Measurements from ENCODE around the gene WDR45B. TPM values are rescaled to one million over a fixed set of nuclear protein-coding genes. Genes with fewer than 3 reads are reported as not detected.

Gene WDR45B
- 10 to 100 TPM; 68.0 to 75.7 TPM for total RNA-seq

- Mint-ChIP-seq H3K4me3 (peak within 1 kb of the TSS; percentile 81), H3K27me3 (no peaks in the 10 kb centered on the region), H3K4me1 (ENCODE audit: low read depth in 2 of 2) (peaks cover 23 to 27% of the 10 kb centered on the region in 2 donors), H3K9me3 (no peaks in the 10 kb centered on the region), H3K36me3 (no peaks in the 10 kb centered on the region), H3K27ac (peak within 1 kb of the TSS; percentile 74 to 82)
- ATAC-seq (peak; percentile 97 to 98), DNase-seq (ENCODE audit: low spot score) (peak; percentile 95)
These were observed at the start of gene WDR45B for GRCh38 chr17:82648165-82648668. Gene WDR45B, minus strand, starts transcription at chr17:82648444. Its CDS starts 104 bp downstream, at chr17:82648340.

GRCh38 chr17:82697808-82698064 is 49.5 kb upstream of the WDR45B start:
- H3K4me3 Mint-ChIP-seq, result no peak overlapping the region

GRCh38 chr17:82696916-82697807 is 48.9 kb upstream of the WDR45B start:
- Mint-ChIP-seq H3K27me3 (peaks cover 0 to 3% of the 10 kb centered on the region in 2 donors), H3K36me3 (peaks cover 9% of the 10 kb centered on the region), H3K4me3 (peak overlapping the region; percentile 17), H3K9me3 (peaks cover 5% of the 10 kb centered on the region), H3K4me1 (ENCODE audit: low read depth in 2 of 2) (peaks cover 8 to 9% of the 10 kb centered on the region in 2 donors), H3K27ac (no peak overlapping the region)
- no peak for ATAC-seq
- no peak for DNase-seq (ENCODE audit: low spot score)

More at GRCh38 chr17:82697808-82698064, 49.5 kb upstream of the WDR45B start:
- peaks cover 5% of the 10 kb centered on the region for H3K9me3 Mint-ChIP-seq
- no peak for DNase-seq (ENCODE audit: low spot score)
- no peak for ATAC-seq
- H3K27me3 Mint-ChIP-seq, result peaks cover 0 to 3% of the 10 kb centered on the region in 2 donors
- peaks cover 9% of the 10 kb centered on the region for H3K36me3 Mint-ChIP-seq
- H3K4me1 Mint-ChIP-seq (ENCODE audit: low read depth in 2 of 2), result peaks cover 8 to 9% of the 10 kb centered on the region in 2 donors
- H3K27ac Mint-ChIP-seq, result no peak overlapping the region

GRCh38 chr17:82696259-82696658 is 48.0 kb upstream of the WDR45B start:
- Mint-ChIP-seq H3K36me3 (peaks cover 9% of the 10 kb centered on the region), H3K27me3 (peaks cover 0 to 3% of the 10 kb centered on the region in 2 donors), H3K27ac (no peak overlapping the region), H3K4me3 (no peak overlapping the region), H3K4me1 (ENCODE audit: low read depth in 2 of 2) (peaks cover 8 to 13% of the 10 kb centered on the region in 2 donors), H3K9me3 (peaks cover 5% of the 10 kb centered on the region)
- DNase-seq (ENCODE audit: low spot score), result no peak
- no peak for ATAC-seq

GRCh38 chr17:82694647-82695046 is 46.4 kb upstream of the WDR45B start:
- Mint-ChIP-seq H3K4me3 (no peak overlapping the region), H3K9me3 (peaks cover 5% of the 10 kb centered on the region), H3K4me1 (ENCODE audit: low read depth in 2 of 2) (peaks cover 6 to 10% of the 10 kb centered on the region in 2 donors), H3K36me3 (peaks cover 13% of the 10 kb centered on the region), H3K27me3 (peaks cover 0 to 3% of the 10 kb centered on the region in 2 donors), H3K27ac (no peak overlapping the region)
- ATAC-seq (no peak), DNase-seq (ENCODE audit: low spot score) (no peak)

- no peak overlapping the region for H3K4me3 Mint-ChIP-seq
- no peak overlapping the region for H3K27ac Mint-ChIP-seq
- H3K4me1 Mint-ChIP-seq (ENCODE audit: low read depth in 2 of 2), result peaks cover 0 to 4% of the 10 kb centered on the region in 2 donors
- no peak for DNase-seq (ENCODE audit: low spot score)
- peaks cover 13% of the 10 kb centered on the region for H3K36me3 Mint-ChIP-seq
- ATAC-seq, result no peak
- H3K9me3 Mint-ChIP-seq, result peaks cover 5% of the 10 kb centered on the region
- peaks cover 0 to 3% of the 10 kb centered on the region in 2 donors for H3K27me3 Mint-ChIP-seq
These were observed 45.1 kb upstream of the WDR45B start for GRCh38 chr17:82693168-82693867.

GRCh38 chr17:82692268-82692667 is 44.0 kb upstream of the WDR45B start:
- DNase-seq (ENCODE audit: low spot score), result no peak
- H3K27me3 Mint-ChIP-seq, result peaks cover 0 to 3% of the 10 kb centered on the region in 2 donors
- no peak for ATAC-seq
- no peak overlapping the region for H3K4me3 Mint-ChIP-seq
- no peak overlapping the region for H3K27ac Mint-ChIP-seq
- peaks cover 13% of the 10 kb centered on the region for H3K36me3 Mint-ChIP-seq
- H3K9me3 Mint-ChIP-seq, result peaks cover 5% of the 10 kb centered on the region
- peaks cover 0 to 4% of the 10 kb centered on the region in 2 donors for H3K4me1 Mint-ChIP-seq (ENCODE audit: low read depth in 2 of 2)

GRCh38 chr17:82691714-82692113 is 43.5 kb upstream of the WDR45B start:
- peaks cover 0 to 3% of the 10 kb centered on the region in 2 donors for H3K27me3 Mint-ChIP-seq
- ATAC-seq (no peak), DNase-seq (ENCODE audit: low spot score) (no peak)
- peaks cover 13% of the 10 kb centered on the region for H3K36me3 Mint-ChIP-seq
- peaks cover 5% of the 10 kb centered on the region for H3K9me3 Mint-ChIP-seq
- H3K27ac Mint-ChIP-seq, result no peak overlapping the region
- peaks cover 0 to 4% of the 10 kb centered on the region in 2 donors for H3K4me1 Mint-ChIP-seq (ENCODE audit: low read depth in 2 of 2)
- no peak overlapping the region for H3K4me3 Mint-ChIP-seq

- no peaks in the 10 kb centered on the region for H3K27me3 Mint-ChIP-seq
- H3K4me3 Mint-ChIP-seq, result no peak overlapping the region
- peaks cover 0 to 4% of the 10 kb centered on the region in 2 donors for H3K4me1 Mint-ChIP-seq (ENCODE audit: low read depth in 2 of 2)
These were observed 42.7 kb upstream of the WDR45B start for GRCh38 chr17:82690786-82691489.

GRCh38 chr17:82689077-82689476 is 40.8 kb upstream of the WDR45B start:
- DNase-seq (ENCODE audit: low spot score) (no peak), ATAC-seq (peak in 1 of 2 donors; percentile 36)
- Mint-ChIP-seq H3K9me3 (no peaks in the 10 kb centered on the region), H3K4me3 (no peak overlapping the region), H3K27ac (no peak overlapping the region), H3K36me3 (peaks cover 6% of the 10 kb centered on the region), H3K27me3 (no peaks in the 10 kb centered on the region), H3K4me1 (ENCODE audit: low read depth in 2 of 2) (peaks cover 0 to 4% of the 10 kb centered on the region in 2 donors)

More at GRCh38 chr17:82690786-82691489, 42.7 kb upstream of the WDR45B start:
- ATAC-seq (no peak), DNase-seq (ENCODE audit: low spot score) (no peak)
- Mint-ChIP-seq H3K27ac (no peak overlapping the region), H3K9me3 (peaks cover 5% of the 10 kb centered on the region), H3K36me3 (peaks cover 13% of the 10 kb centered on the region)

- H3K27ac Mint-ChIP-seq, result no peak overlapping the region
- DNase-seq (ENCODE audit: low spot score) (no peak), ATAC-seq (no peak)
- no peaks in the 10 kb centered on the region for H3K27me3 Mint-ChIP-seq
- H3K4me3 Mint-ChIP-seq, result no peak overlapping the region
- peaks cover 0 to 4% of the 10 kb centered on the region in 2 donors for H3K4me1 Mint-ChIP-seq (ENCODE audit: low read depth in 2 of 2)
- no peaks in the 10 kb centered on the region for H3K9me3 Mint-ChIP-seq
- peaks cover 4% of the 10 kb centered on the region for H3K36me3 Mint-ChIP-seq
These were observed 39.6 kb upstream of the WDR45B start for GRCh38 chr17:82687871-82688270.

- H3K9me3 Mint-ChIP-seq, result no peaks in the 10 kb centered on the region
- peaks cover 4% of the 10 kb centered on the region for H3K36me3 Mint-ChIP-seq
- H3K4me3 Mint-ChIP-seq, result no peak overlapping the region
- ATAC-seq, result no peak
- no peaks in the 10 kb centered on the region for H3K27me3 Mint-ChIP-seq
- H3K4me1 Mint-ChIP-seq (ENCODE audit: low read depth in 2 of 2), result peaks cover 0 to 4% of the 10 kb centered on the region in 2 donors
- H3K27ac Mint-ChIP-seq, result no peak overlapping the region
- DNase-seq (ENCODE audit: low spot score), result no peak
These were observed 39.2 kb upstream of the WDR45B start for GRCh38 chr17:82687375-82687861.
